SK-N-SH (cell line): ENCODE results near the gene TACR2. TPM values are rescaled to one million over a fixed set of nuclear protein-coding genes. Genes with fewer than 3 reads are reported as not detected.

Experiments
- CTCF ChIA-PET: fragments of 300-600, 350-600 bp; formaldehyde crosslinking; extraction: SDS; loops from one replicate; lab custom pipeline; 2021; lab: Yijun Ruan, JAX
- POLR2A ChIA-PET: fragments of 350-600 bp; sonication (Branson Sonifier 250); formaldehyde crosslinking; extraction: SDS; loops from one replicate; lab custom pipeline; 2020; ENCODE audit warnings: antibody characterized with exemption, inconsistent platforms; lab: Yijun Ruan, JAX
- DNase-seq: peaks from one replicate; pipeline ENCODE4 v3.0.0; 2012
- H2AFZ ChIP-seq: fragments of 200-600 bp; sonication (generic); 2 replicates; pipeline ENCODE4 v1.8.1; 2016; ENCODE audit warnings: antibody characterized with exemption, mild to moderate bottlenecking, low read depth
- H3F3A ChIP-seq: fragments of 200-600 bp; sonication (generic); replicated peaks from 2 replicates; pipeline ENCODE3; 2016; ENCODE audit warnings: antibody characterized with exemption, mild to moderate bottlenecking; ENCODE audit not compliant: insufficient read depth
- H3K27ac ChIP-seq, 2 experiments: fragments of 200-500 bp in 1 of 2; fragments of 200-600 bp in 1 of 2; sonication (Bioruptor generic) in 1 of 2; sonication (generic), shearing (Covaris generic) in 1 of 2; 2 replicates each; pipeline versions ENCODE4 v1.5.1 to v1.6.1; 2014 to 2016; ENCODE audit warnings: low read depth in 2 of 2, inconsistent platforms in 1 of 2, low read length in 1 of 2, mild to moderate bottlenecking in 1 of 2, mixed read lengths in 1 of 2
- H3K27me3 ChIP-seq: fragments of 200-600 bp; sonication (generic), shearing (Covaris generic); 2 replicates; pipeline ENCODE4 v1.6.1; 2016; ENCODE audit warnings: mixed run types; ENCODE audit not compliant: insufficient read depth
- H3K36me3 ChIP-seq, 2 experiments: fragments of 200-500 bp in 1 of 2; fragments of 200-600 bp in 1 of 2; sonication (Bioruptor generic) in 1 of 2; sonication (generic) in 1 of 2; replicated peaks in 1 of 2; 2 replicates each; pipeline versions ENCODE3 to v1.5.1; 2014 to 2016; ENCODE audit warnings: low read length in 1 of 2, mild to moderate bottlenecking in 1 of 2; ENCODE audit not compliant: insufficient read depth in 2 of 2, control insufficient read depth in 1 of 2
- H3K4me1 ChIP-seq, 2 experiments: fragments of 200-500 bp in 1 of 2; fragments of 200-600 bp in 1 of 2; sonication (Bioruptor generic) in 1 of 2; sonication (generic), shearing (Covaris generic) in 1 of 2; 2 replicates each; pipeline versions ENCODE4 v1.5.1 to v1.6.1; 2014 to 2016; ENCODE audit warnings: low read depth in 1 of 2, low read length in 1 of 2, mixed run types in 1 of 2; ENCODE audit not compliant: insufficient read depth in 2 of 2, control insufficient read depth in 1 of 2
- H3K4me2 ChIP-seq: fragments of 200-600 bp; sonication (generic), shearing (Covaris generic); 2 replicates; pipeline ENCODE4 v1.6.1; 2017; ENCODE audit warnings: mixed run types
- H3K4me3 ChIP-seq, 2 experiments: fragments of 200-500 bp in 1 of 2; fragments of 200-600 bp in 1 of 2; sonication (Bioruptor generic) in 1 of 2; sonication (generic), shearing (Covaris generic) in 1 of 2; 2 replicates each; pipeline versions ENCODE4 v1.5.1 to v1.8.1; 2014 to 2016; ENCODE audit warnings: low read depth in 2 of 2, inconsistent platforms in 1 of 2, low read length in 1 of 2, mild to moderate bottlenecking in 1 of 2, mixed read lengths in 1 of 2, moderate library complexity in 1 of 2
- H3K79me2 ChIP-seq: fragments of 200-600 bp; sonication (generic); 2 replicates; pipeline ENCODE4 v1.8.1; 2017; ENCODE audit warnings: mild to moderate bottlenecking; ENCODE audit not compliant: insufficient read depth
- H3K9ac ChIP-seq: fragments of 200-600 bp; sonication (generic); 2 replicates; pipeline ENCODE4 v1.6.1; 2017; ENCODE audit warnings: mixed run types
- H3K9me2 ChIP-seq: fragments of 200-600 bp; sonication (generic); 2 replicates; pipeline ENCODE4 v1.6.1; 2017; ENCODE audit warnings: mixed run types
- H3K9me3 ChIP-seq: fragments of 200-600 bp; sonication (generic); 2 replicates; pipeline ENCODE4 v1.6.1; 2017; ENCODE audit warnings: mixed run types, mild to moderate bottlenecking, moderate library complexity
- H4K20me1 ChIP-seq: fragments of 200-600 bp; sonication (generic); 2 replicates; pipeline ENCODE4 v1.6.1; 2017; ENCODE audit warnings: mild to moderate bottlenecking, mixed run types; ENCODE audit not compliant: insufficient read depth
- CHD2 ChIP-seq: fragments of 150-350 bp; IDR thresholded peaks from 2 replicates; pipeline ENCODE4 v1.6.1; 2018; ENCODE audit warnings: low read length; ENCODE audit not compliant: partially characterized antibody
- ELF1 ChIP-seq: IDR thresholded peaks from 2 replicates; pipeline ENCODE4 v1.4.0; 2012
- EZH2phosphoT487 ChIP-seq: fragments of 200-600 bp; sonication (generic); IDR thresholded peaks from 2 replicates; pipeline ENCODE4 v1.6.1; 2017; ENCODE audit warnings: low read depth, mixed run types, mild to moderate bottlenecking, antibody characterized with exemption, moderate library complexity, borderline replicate concordance
- FOXJ3 ChIP-seq: sonication (generic); formaldehyde crosslinking; IDR thresholded peaks from 2 replicates; pipeline ENCODE4 v1.5.1; 2020; ENCODE audit warnings: mild to moderate bottlenecking, missing genetic modification reagents
- FOXM1 ChIP-seq: IDR thresholded peaks from 2 replicates; pipeline ENCODE4 v1.4.0; 2012; ENCODE audit warnings: low read depth, mild to moderate bottlenecking
- MAX ChIP-seq: IDR thresholded peaks from 2 replicates; pipeline ENCODE4 v1.4.0; 2012; ENCODE audit warnings: low read depth
- MXI1 ChIP-seq: IDR thresholded peaks from 2 replicates; pipeline ENCODE4 v1.6.1; 2012; ENCODE audit warnings: mild to moderate bottlenecking, low read depth, low read length, improper control_type of control experiment
- NRF1 ChIP-seq: IDR thresholded peaks from 2 replicates; pipeline ENCODE4 v1.6.1; 2012; ENCODE audit warnings: low read depth, mild to moderate bottlenecking, low read length
- RAD21 ChIP-seq: IDR thresholded peaks from 2 replicates; pipeline ENCODE4 v1.6.1; 2012; ENCODE audit warnings: mild to moderate bottlenecking, low read length
- SIN3A ChIP-seq: IDR thresholded peaks from 2 replicates; pipeline ENCODE4 v1.6.1; 2012; ENCODE audit warnings: low read depth, mild to moderate bottlenecking, low read length, moderate library complexity, borderline replicate concordance
- TCF12 ChIP-seq: IDR thresholded peaks from 2 replicates; pipeline ENCODE4 v1.4.0; 2012
- USF1 ChIP-seq: IDR thresholded peaks from 2 replicates; pipeline ENCODE4 v1.4.0; 2012; ENCODE audit warnings: low read depth, borderline replicate concordance
- USF2 ChIP-seq: fragments of 150-350 bp; IDR thresholded peaks from 2 replicates; pipeline ENCODE4 v1.6.1; 2017; ENCODE audit warnings: antibody characterized with exemption, low read length, low read depth, borderline replicate concordance
- WGBS: methylation state at CpG from one replicate; pipeline ENCODE4 v1.1.6; 2017; ENCODE audit warnings: low lambda C conversion rate; 5-methylcytosine and 5-hydroxymethylcytosine counted together
- polyA plus RNA-seq, 3 experiments: library from polyadenylated mRNA; depleted of rRNA; stranded (reverse); fragments of >200 nt; gene quantifications; 2 replicates each; pipeline ENCODE4 v1.2.3, GENCODE V29; 2012

The TACR2 gene
- polyA plus RNA-seq, 1 of the 3 experiments (the other 2 are of a cell fraction), result 0.02 TPM

GRCh38 chr10:69406302-69406811 is 10.4 kb downstream of the TACR2 start (continued):
- no peak for TF ChIP-seq CHD2
- no peak for TF ChIP-seq MXI1
- no peak for TF ChIP-seq FOXJ3
- no peak for TF ChIP-seq ELF1
- no peak for TF ChIP-seq USF2
- TF ChIP-seq, all 33 proteins: peak for 0

- no peaks in the 10 kb centered on the region for H3K27me3 ChIP-seq
- H3K79me2 ChIP-seq, result no peaks in the 10 kb centered on the region
- H3K4me1 ChIP-seq, result peaks cover 0 to 18% of the 10 kb centered on the region in 2 experiments; a peak in 2 of 4 replicates
- 87% methylated on average over 4 of the region's 4 CpGs for WGBS
- POLR2A ChIA-PET, result interaction anchor here (0.5 kb wide), 1 partner anchor 57 kb away, joined by 4 read pairs; no protein-coding TSS in a partner anchor
- CTCF ChIA-PET, result interaction anchor here (1.0 to 6.7 kb wide), 5 partner anchors 14 to 280 kb away, joined by 3 to 55 read pairs (median 3); no protein-coding TSS in a partner anchor
- no peak overlapping the region for H2AFZ ChIP-seq
- peaks cover 10% of the 10 kb centered on the region for H3F3A ChIP-seq
- H3K9me2 ChIP-seq, result no peaks in the 10 kb centered on the region
- no peak overlapping the region for H3K27ac ChIP-seq
- H3K4me2 ChIP-seq, result no peak overlapping the region
- no peaks in the 10 kb centered on the region for H3K9me3 ChIP-seq
- no peaks in the 10 kb centered on the region for H4K20me1 ChIP-seq
- no peak for DNase-seq
- no peak for TF ChIP-seq SIN3A
- no peak for TF ChIP-seq RAD21
- TF ChIP-seq FOXJ3, result no peak
- no peak for TF ChIP-seq TCF12
- no peak for TF ChIP-seq NRF1
- TF ChIP-seq FOXM1, result no peak
- no peak for TF ChIP-seq MAX
- TF ChIP-seq USF1, result no peak
- no peak overlapping the region for H3K4me3 ChIP-seq
- H3K36me3 ChIP-seq, result peaks cover 10% of the 10 kb centered on the region in 2 experiments
- no peak overlapping the region for H3K9ac ChIP-seq
These were observed 11.5 kb downstream of the TACR2 start for GRCh38 chr10:69405221-69405620.

GRCh38 chr10:69404786-69405185 is 11.9 kb downstream of the TACR2 start:
- Histone ChIP-seq H3K9ac (no peak overlapping the region), H3K27ac (no peak overlapping the region), H2AFZ (no peak overlapping the region), H3K9me2 (no peaks in the 10 kb centered on the region), H3K4me1 (peaks cover 0 to 18% of the 10 kb centered on the region in 2 experiments; a peak in 2 of 4 replicates), H3K79me2 (no peaks in the 10 kb centered on the region), H3K36me3 (peaks cover 10% of the 10 kb centered on the region in 2 experiments), H3K9me3 (no peaks in the 10 kb centered on the region), H4K20me1 (no peaks in the 10 kb centered on the region), H3K27me3 (no peaks in the 10 kb centered on the region), H3F3A (peaks cover 10% of the 10 kb centered on the region), H3K4me3 (no peak overlapping the region), H3K4me2 (no peak overlapping the region)
- DNase-seq, result no peak
- WGBS, result 89% methylated on average over 7 of the region's 10 CpGs
- ChIA-PET CTCF (interaction anchor here (1.0 to 6.7 kb wide), 4 partner anchors 14 to 111 kb away, joined by 3 to 55 read pairs (median 16); no protein-coding TSS in a partner anchor), POLR2A (interaction anchor here (0.5 kb wide), 1 partner anchor 56 kb away, joined by 4 read pairs; no protein-coding TSS in a partner anchor)
- TF ChIP-seq EZH2phosphoT487, result no peak
